Panc1 (cell line): ENCODE measurements around the gene PRR35.

Experiments
- CTCF ChIP-seq: fragments of 450-650 bp; IDR thresholded peaks from 2 replicates; pipeline ENCODE4 v1.5.1; 2017; ENCODE audit warnings: mild to moderate bottlenecking
- POLR2AphosphoS5 ChIP-seq: IDR thresholded peaks from 2 replicates; pipeline ENCODE4 v1.6.1; 2012; ENCODE audit warnings: mild to moderate bottlenecking, low read depth, low read length, moderate library complexity
- REST ChIP-seq, 2 experiments: IDR thresholded peaks; 2 replicates each; pipeline ENCODE4 v1.6.1; 2011 to 2012; ENCODE audit warnings: low read depth in 2 of 2, control low read depth in 1 of 2, low read length in 1 of 2, mild to moderate bottlenecking in 1 of 2, moderate library complexity in 1 of 2; ENCODE audit not compliant: insufficient read depth in 1 of 2
- SIN3A ChIP-seq: IDR thresholded peaks from 2 replicates; pipeline ENCODE4 v1.6.1; 2012; ENCODE audit warnings: low read depth, mild to moderate bottlenecking, low read length, moderate library complexity, borderline replicate concordance; ENCODE audit not compliant: insufficient read depth
- TCF7L2 ChIP-seq: IDR thresholded peaks from 2 replicates; pipeline ENCODE4 v1.6.1; 2011; ENCODE audit warnings: mild to moderate bottlenecking, low read depth, low read length, inconsistent platforms

- TF ChIP-seq CTCF (no peak), POLR2AphosphoS5 (no peak), TCF7L2 (no peak), REST (IDR thresholded peaks at IDR 0.05; ENCODE audit: insufficient read depth in 1 of 2, low read depth in 2 of 2, low read length in 1 of 2) (no peak), SIN3A (no peak)
Measured at GRCh38 chr16:590815-591200, 30.6 kb downstream of the PRR35 start.
